ENCODE measurements around the gene TRAPPC3. TPM values are rescaled to one million over a fixed set of nuclear protein-coding genes. Genes with fewer than 3 reads are reported as not detected.
A peak's percentile ranks its signal among the peaks of the same experiment; 100 is the strongest.

The TRAPPC3 gene
- total RNA-seq, 2 experiments from 2014 or later = 56.7 to 56.8 TPM

DNA sequence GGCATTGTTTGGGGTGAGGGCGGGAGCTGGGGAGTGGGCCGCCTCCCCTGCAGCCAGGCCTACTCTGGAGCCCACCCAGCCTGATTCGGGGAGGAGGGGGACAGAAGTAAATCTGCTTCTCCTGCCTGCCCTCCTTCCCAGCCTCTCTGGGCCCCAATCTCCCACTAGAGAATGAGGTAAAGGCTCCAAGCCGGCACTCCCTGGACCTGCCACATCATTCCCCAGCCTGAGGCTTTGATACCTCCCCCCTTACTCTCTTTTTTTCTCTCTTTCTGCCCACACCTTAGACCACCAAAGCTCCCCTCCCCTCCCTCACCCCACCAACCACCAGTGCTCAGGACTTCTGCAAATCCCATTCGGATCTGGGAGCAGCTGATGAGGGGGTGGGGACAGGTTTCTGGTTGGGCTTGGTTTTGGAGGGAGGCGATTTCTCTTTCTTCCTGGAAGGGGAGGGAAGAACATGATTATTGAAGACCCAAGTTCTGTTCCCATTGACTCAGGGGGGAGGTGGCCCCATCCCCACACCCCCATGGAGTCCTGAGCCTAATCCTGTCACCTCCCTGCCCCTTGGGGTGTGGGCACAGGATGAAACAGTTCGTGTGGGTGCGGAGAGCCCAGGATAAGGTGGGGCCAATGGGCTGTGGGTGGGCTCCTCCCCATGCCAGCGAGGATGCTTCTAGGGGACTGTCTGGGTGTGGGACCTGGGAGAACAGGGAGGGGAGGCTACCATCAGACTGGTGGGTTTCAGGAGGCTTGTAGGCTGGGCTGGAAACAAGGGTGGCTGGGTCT, 8.0 kb upstream of the TRAPPC3 start:
- peak; percentile 30 for DNase-seq
- ChIA-PET POLR2A (interaction anchor here (1.7 to 3.0 kb wide), 2 partner anchors 67 to 229 kb away, joined by 4 to 14 read pairs; partner anchors contain the start of gene THRAP3), CTCF (interaction anchor here (1.5 to 5.7 kb wide), 2 partner anchors 31 to 129 kb away, joined by 7 to 29 read pairs; no protein-coding TSS in a partner anchor)
- H3K4me1 Mint-ChIP-seq (ENCODE audit: low read depth) = peaks cover 63% of the 10 kb centered on the region
- no peaks in the 10 kb centered on the region for H3K9me3 Mint-ChIP-seq
- intact Hi-C loops (cut with micrococcal nuclease) = loop anchor here (1.0 to 10.0 kb wide), 4 partner anchors 67 to 1317 kb away; partner anchors contain the start of genes SFPQ, THRAP3 and ZC3H12A
- H3K4me3 Mint-ChIP-seq = peak overlapping the region; percentile 86
- peak overlapping the region; percentile 92 for H3K27ac Mint-ChIP-seq
- no peaks in the 10 kb centered on the region for H3K27me3 Mint-ChIP-seq
- peaks cover 13% of the 10 kb centered on the region for H3K36me3 Mint-ChIP-seq

DNA sequence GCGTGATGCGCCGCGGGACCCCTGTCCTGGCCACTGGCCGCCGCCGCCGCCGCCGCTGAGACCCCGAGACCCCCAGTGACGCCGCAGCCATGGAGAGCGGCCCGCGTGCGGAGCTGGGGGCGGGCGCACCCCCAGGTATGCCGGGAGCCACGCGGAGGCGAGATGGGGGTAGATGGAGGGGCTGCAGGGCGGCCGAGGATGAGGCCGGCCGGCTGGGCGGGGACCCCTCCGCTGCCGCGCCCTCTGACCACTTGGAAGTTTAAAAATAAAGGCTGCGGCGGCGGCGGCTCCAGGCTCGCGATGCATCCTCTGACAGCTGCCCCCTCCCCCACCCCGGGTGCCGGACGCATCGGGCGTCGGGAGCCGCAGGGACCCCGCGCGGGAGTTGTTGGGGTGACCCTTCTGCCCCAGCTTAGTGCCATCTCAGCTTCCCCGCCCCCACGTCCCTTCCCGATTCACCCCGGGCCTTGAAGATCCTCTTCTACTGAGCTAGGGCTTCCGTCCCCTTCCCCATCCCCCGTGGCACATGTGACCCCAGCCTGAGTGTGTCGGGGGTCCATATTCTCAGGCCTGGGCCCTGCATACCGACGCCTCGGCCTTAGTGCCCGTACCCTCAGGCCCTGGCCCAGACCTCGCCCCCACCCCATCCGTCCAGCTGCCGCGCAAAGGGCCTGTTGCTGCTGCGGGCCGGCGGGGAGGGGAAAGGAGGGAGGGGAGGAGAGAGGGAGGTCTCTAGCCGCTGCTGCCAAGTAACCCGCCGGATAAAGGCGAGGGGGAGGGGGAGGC, 7.2 kb upstream of the TRAPPC3 start:
- peak; percentile 79 for DNase-seq
- CTCF ChIA-PET = interaction anchor here (1.5 to 5.7 kb wide), 3 partner anchors 32 to 129 kb away, joined by 7 to 29 read pairs (median 7); no protein-coding TSS in a partner anchor
- H3K4me1 Mint-ChIP-seq (ENCODE audit: low read depth) = peaks cover 63% of the 10 kb centered on the region
- POLR2A ChIA-PET = interaction anchor here (1.7 to 3.0 kb wide), 2 partner anchors 68 to 230 kb away, joined by 4 to 14 read pairs; partner anchors contain the start of gene THRAP3
- H3K27me3 Mint-ChIP-seq = no peaks in the 10 kb centered on the region
- peak overlapping the region; percentile 86 for H3K4me3 Mint-ChIP-seq
- peaks cover 12% of the 10 kb centered on the region for H3K36me3 Mint-ChIP-seq
- intact Hi-C loops (cut with micrococcal nuclease) = loop anchor here (1.0 to 10.0 kb wide), 4 partner anchors 68 to 1318 kb away; partner anchors contain the start of genes SFPQ, THRAP3 and ZC3H12A
- H3K9me3 Mint-ChIP-seq = no peaks in the 10 kb centered on the region
- peak overlapping the region; percentile 92 for H3K27ac Mint-ChIP-seq

DNA sequence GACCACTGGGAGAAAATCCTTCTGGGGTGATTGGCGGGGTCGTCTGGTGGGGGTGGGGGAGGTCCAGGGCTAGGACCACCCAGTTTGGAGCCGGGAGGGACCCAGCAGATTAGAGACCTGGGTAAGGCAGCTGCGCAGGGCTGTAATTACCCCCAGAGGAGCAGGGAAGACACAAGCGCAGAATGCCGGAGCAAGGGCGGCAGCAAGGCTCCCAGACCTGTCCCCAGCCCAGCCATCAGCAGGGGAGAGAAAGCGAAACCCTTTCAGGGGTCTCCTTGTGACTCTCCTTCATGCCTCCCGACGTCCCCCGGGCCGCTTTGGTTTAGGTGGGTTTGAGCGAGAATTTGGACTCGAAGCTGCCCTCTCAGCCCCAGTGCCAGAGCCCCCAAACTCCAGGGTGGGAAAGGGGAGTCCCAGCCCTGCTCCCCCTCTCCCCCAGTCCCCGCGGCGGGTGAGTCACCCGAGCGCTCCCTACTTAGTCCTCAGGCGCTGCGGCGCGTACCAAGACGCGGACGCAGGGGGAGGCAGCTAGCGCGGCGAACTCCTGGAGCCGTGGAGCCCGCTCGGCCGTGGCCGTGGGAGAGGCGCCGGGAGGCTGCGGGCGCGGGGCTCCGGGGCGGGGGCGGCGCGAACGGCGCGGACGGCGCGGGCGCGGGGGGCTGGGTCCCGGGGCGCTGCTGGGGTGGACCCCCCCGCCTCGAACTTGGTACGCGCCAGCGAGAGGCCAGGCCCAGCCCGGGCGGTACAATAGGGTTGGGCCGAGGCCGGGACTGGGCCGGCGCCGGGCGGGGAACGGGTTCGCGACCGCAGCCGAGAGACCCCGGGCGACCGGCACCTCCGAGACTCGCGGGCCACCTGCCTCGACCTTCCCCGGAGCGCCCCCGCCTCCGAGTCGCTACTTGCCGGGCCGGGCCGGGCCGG, 6.4 kb upstream of the TRAPPC3 start, which contains the start of gene MAP7D1:
Gene MAP7D1, plus strand, starts transcription at position 753 of the 921 bp plus-strand sequence. CDS start 258 bp downstream, outside the sequence.
- ChIA-PET POLR2A (interaction anchor here (1.1 to 3.0 kb wide), 3 partner anchors 28 to 231 kb away, joined by 3 to 14 read pairs (median 4); partner anchors contain the start of gene THRAP3), CTCF (interaction anchor here (1.5 to 5.7 kb wide), 3 partner anchors 32 to 130 kb away, joined by 4 to 29 read pairs (median 7); partner anchors contain the start of gene THRAP3)
- peak; percentile 88 for DNase-seq
- peaks cover 8% of the 10 kb centered on the region for H3K36me3 Mint-ChIP-seq
- peak within 1 kb of the TSS; percentile 86 for H3K4me3 Mint-ChIP-seq
- no peaks in the 10 kb centered on the region for H3K27me3 Mint-ChIP-seq
- H3K4me1 Mint-ChIP-seq (ENCODE audit: low read depth) = peaks cover 68% of the 10 kb centered on the region
- intact Hi-C loops (cut with micrococcal nuclease) = loop anchor here (5.0 to 10.0 kb wide), 3 partner anchors 302 to 1319 kb away; partner anchors contain the start of genes SFPQ and ZC3H12A
- no peaks in the 10 kb centered on the region for H3K9me3 Mint-ChIP-seq
- peak within 1 kb of the TSS; percentile 92 for H3K27ac Mint-ChIP-seq

DNA sequence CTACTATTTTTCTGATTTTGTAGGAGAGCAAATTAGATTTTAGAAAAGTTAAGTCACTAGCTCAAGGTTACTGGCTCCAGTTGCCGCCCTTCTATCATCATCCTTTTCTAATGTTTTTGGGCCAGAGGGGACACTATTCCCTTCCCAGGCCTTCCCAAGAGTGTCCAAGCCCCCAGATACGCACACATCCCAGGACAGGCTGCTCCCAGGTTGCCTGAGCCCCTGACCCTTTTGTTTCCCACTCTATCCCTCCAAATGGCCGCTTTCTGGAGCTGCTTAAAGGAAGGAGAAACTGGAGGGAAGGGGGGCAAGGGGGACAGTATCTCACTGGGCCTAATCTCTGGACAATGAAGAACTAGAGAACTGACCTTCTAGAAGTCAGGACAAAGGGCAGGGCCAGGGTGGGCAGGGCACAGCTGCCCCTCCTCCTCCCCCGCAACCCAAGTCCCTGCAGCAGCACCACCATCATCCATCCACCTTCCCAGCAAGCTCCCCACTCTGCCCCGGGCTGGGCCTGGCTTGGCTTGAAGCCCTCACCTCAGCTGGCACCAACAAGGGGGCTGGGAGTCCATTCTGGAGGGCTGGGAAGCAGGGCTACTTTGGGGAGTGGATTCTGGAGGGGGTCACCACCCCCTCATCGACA, 5.6 kb upstream of the TRAPPC3 start:
- intact Hi-C loops (cut with micrococcal nuclease) = loop anchor here (5.0 to 10.0 kb wide), 3 partner anchors 302 to 1320 kb away; partner anchors contain the start of genes SFPQ and ZC3H12A
- ChIA-PET CTCF (interaction anchor here (0.6 to 5.7 kb wide), 4 partner anchors 33 to 131 kb away, joined by 4 to 29 read pairs (median 6); partner anchors contain the start of gene THRAP3), POLR2A (interaction anchor here (0.6 to 1.1 kb wide), 2 partner anchors 28 to 131 kb away, joined by 3 read pairs; no protein-coding TSS in a partner anchor)
- no peak for DNase-seq
- peak overlapping the region; percentile 79 for H3K4me3 Mint-ChIP-seq
- no peaks in the 10 kb centered on the region for H3K9me3 Mint-ChIP-seq
- no peaks in the 10 kb centered on the region for H3K27me3 Mint-ChIP-seq
- peak overlapping the region; percentile 87 for H3K27ac Mint-ChIP-seq
- H3K4me1 Mint-ChIP-seq (ENCODE audit: low read depth) = peaks cover 71% of the 10 kb centered on the region
- H3K36me3 Mint-ChIP-seq = peaks cover 8% of the 10 kb centered on the region

DNA sequence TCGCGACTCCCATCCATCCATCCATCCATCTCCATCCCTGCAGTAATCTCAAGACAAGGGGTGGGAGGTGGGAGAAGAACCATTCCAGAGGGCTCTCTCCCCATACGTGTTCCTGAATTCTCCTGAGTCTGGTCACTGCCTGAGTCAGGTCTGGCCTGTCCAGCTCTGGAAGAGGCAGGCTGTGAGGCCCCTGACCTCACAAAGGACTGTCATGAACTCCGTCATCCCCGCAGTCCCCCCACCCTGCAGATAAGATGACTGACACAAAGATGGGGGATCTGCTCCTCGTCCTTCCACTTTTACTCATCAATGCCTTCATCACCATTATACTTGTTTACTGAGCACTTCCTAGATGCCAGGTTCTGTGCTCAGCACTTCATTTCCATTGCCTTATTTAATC, 5.0 kb upstream of the TRAPPC3 start:
- ChIA-PET POLR2A (interaction anchor here (0.6 to 1.1 kb wide), 2 partner anchors 29 to 131 kb away, joined by 3 read pairs; no protein-coding TSS in a partner anchor), CTCF (interaction anchor here (0.6 to 5.7 kb wide), 3 partner anchors 34 to 131 kb away, joined by 4 to 29 read pairs (median 7); no protein-coding TSS in a partner anchor)
- Mint-ChIP-seq H3K27ac (peak overlapping the region; percentile 87), H3K4me3 (peak overlapping the region; percentile 79), H3K36me3 (peaks cover 6% of the 10 kb centered on the region), H3K27me3 (no peaks in the 10 kb centered on the region), H3K9me3 (no peaks in the 10 kb centered on the region), H3K4me1 (ENCODE audit: low read depth) (peaks cover 69% of the 10 kb centered on the region)
- DNase-seq = no peak
- intact Hi-C loops (cut with micrococcal nuclease) = loop anchor here (10.0 kb wide), 1 partner anchor 1320 kb away; the partner anchor contains the start of gene ZC3H12A

DNA sequence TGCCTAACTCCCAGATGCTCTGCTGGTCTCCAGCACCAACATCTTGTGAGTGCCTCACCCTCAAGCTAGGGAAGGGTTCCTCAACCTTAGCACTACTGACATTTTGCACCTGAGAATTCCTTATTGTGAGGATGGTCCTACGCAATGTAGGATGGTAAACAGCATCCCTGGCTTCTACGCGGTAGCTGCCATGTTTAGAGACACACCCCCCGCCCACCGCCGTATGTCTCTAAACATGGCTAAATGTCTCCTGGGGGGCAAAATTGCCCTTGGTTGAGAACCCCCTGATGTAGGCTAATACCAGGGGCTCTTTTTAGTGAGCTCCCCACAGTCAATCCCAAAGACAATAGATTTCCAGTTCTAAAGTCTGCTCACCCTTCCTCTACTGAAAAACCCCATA, 4.2 kb upstream of the TRAPPC3 start:
- Mint-ChIP-seq H3K4me1 (ENCODE audit: low read depth) (peaks cover 67% of the 10 kb centered on the region), H3K27ac (peak overlapping the region; percentile 52), H3K4me3 (no peak overlapping the region), H3K36me3 (peaks cover 6% of the 10 kb centered on the region), H3K27me3 (no peaks in the 10 kb centered on the region), H3K9me3 (no peaks in the 10 kb centered on the region)
- ChIA-PET POLR2A (interaction anchor here (0.7 kb wide), 1 partner anchor 233 kb away, joined by 3 read pairs; no protein-coding TSS in a partner anchor), CTCF (interaction anchor here (1.0 to 5.7 kb wide), 2 partner anchors 35 to 147 kb away, joined by 3 to 29 read pairs; no protein-coding TSS in a partner anchor)
- DNase-seq = no peak
- intact Hi-C loops (cut with micrococcal nuclease) = loop anchor here (10.0 kb wide), 1 partner anchor 1321 kb away; the partner anchor contains the start of gene ZC3H12A

DNA sequence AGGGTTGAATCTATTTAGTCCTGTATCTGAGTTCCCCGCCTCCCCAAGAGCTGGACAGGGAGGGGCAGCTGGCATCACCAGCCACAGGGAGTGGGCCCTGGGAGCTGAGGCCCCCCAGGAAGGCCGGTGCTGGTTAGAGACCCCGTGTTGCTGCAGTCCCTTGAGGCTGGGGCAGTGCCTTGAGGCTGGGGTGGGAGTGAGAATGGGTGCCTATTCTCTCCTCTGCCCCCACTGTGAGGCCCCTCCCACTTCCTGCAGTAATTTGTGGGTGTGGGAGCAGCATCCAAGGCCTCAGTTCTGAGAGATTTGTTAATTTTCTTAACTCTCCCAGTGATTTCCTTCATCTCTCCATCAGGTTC, 2.5 kb upstream of the TRAPPC3 start:
- Mint-ChIP-seq H3K4me3 (peak overlapping the region; percentile 16), H3K9me3 (no peaks in the 10 kb centered on the region), H3K27ac (peak overlapping the region; percentile 85), H3K27me3 (no peaks in the 10 kb centered on the region), H3K4me1 (ENCODE audit: low read depth) (peaks cover 69% of the 10 kb centered on the region), H3K36me3 (peaks cover 4% of the 10 kb centered on the region)
- DNase-seq = peak; percentile 72
- CTCF ChIA-PET = interaction anchor here (0.9 to 4.0 kb wide), 6 partner anchors 10 to 134 kb away, joined by 3 to 151 read pairs (median 5); no protein-coding TSS in a partner anchor
- intact Hi-C loops (cut with micrococcal nuclease) = loop anchor here (10.0 kb wide), 1 partner anchor 1323 kb away; the partner anchor contains the start of gene ZC3H12A
- POLR2A ChIA-PET = interaction anchor here (0.6 to 4.0 kb wide), 2 partner anchors 9 to 77 kb away, joined by 3 to 69 read pairs; no protein-coding TSS in a partner anchor

DNA sequence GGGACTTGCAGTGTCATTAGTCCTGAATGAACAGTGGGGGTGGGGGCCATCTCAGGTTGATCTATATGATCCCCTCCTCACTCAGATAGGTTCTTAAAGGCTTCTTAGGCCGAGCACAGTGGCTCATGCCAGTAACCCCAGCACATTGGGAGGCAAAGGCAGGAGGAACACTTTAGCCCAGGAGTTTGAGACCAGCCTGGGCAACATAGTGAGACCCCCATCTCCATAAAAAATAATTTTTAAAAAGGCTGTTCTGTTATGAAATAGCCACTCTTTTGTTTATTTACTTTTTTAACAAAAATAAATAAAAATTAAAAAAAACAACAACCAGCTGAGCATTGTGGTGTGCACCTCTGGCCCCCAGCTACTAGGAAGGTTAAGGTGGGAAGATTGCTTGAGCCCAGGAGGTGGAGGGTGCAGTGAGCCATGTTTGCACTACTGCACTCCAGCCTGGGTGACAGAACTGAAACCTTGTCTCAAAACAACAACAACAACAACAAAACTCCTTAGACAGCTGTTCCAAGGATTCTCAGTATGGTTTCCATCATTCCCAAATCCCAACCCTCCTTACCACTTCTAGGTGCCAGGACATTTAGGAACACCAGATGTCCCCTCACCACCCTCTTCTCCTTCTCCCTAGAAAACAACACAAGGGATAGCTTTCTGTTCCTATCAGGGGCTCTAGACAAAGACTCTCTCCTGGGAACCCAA, 2.0 kb upstream of the TRAPPC3 start:
- peak overlapping the region; percentile 100 for H3K4me3 Mint-ChIP-seq
- ChIA-PET POLR2A (interaction anchor here (0.6 to 4.0 kb wide), 3 partner anchors 10 to 77 kb away, joined by 3 to 69 read pairs (median 3); no protein-coding TSS in a partner anchor), CTCF (interaction anchor here (0.9 to 4.0 kb wide), 7 partner anchors 11 to 134 kb away, joined by 3 to 151 read pairs (median 7); partner anchors contain the start of gene THRAP3)
- no peaks in the 10 kb centered on the region for H3K27me3 Mint-ChIP-seq
- peaks cover 70% of the 10 kb centered on the region for H3K4me1 Mint-ChIP-seq (ENCODE audit: low read depth)
- H3K27ac Mint-ChIP-seq = peak overlapping the region; percentile 92
- H3K9me3 Mint-ChIP-seq = no peaks in the 10 kb centered on the region
- no peak for DNase-seq
- H3K36me3 Mint-ChIP-seq = peaks cover 6% of the 10 kb centered on the region
- intact Hi-C loops (cut with micrococcal nuclease) = loop anchor here (10.0 kb wide), 1 partner anchor 1324 kb away; the partner anchor contains the start of gene ZC3H12A

Measured in activated CD4-positive, alpha-beta memory T cell treated with anti-CD3 and anti-CD28 coated beads for 36 hours (primary cell).